ENCODE data around the gene RCAN3. TPM values are rescaled to one million over a fixed set of nuclear protein-coding genes. Genes with fewer than 3 reads are reported as not detected.

Gene RCAN3
- total and polyA plus RNA-seq, 10 of the 15 experiments (the other 5 are each of a cell fraction or from before 2014, with no cell fraction given) = 0.02 to 0.46 (median 0.06) TPM; not detected in 3

- Histone ChIP-seq H3K9me3 (replicated peaks; ENCODE audit: control insufficient read depth, insufficient read depth, low read length) (no peaks in the 10 kb centered on the region), H3K27me3 (replicated peaks in 1 of 2; ENCODE audit: control insufficient read depth in 2 of 2, insufficient read depth in 2 of 2, low read length in 1 of 2) (no peaks in the 10 kb centered on the region), H3K4me3 (no peak overlapping the region), H3K9ac (ENCODE audit: control insufficient read depth, insufficient read depth, low read length) (no peak overlapping the region), H3K36me3 (ENCODE audit: control insufficient read depth in 2 of 2, insufficient read depth in 2 of 2, low read length in 1 of 2) (no peaks in the 10 kb centered on the region), H3K27ac (ENCODE audit: control insufficient read depth, insufficient read depth) (peak overlapping the region; percentile 34), H3K4me1 (ENCODE audit: control insufficient read depth, insufficient read depth, low read length) (peaks cover 12% of the 10 kb centered on the region), H4K20me1 (ENCODE audit: control insufficient read depth, insufficient read depth) (no peaks in the 10 kb centered on the region), H3K4me2 (ENCODE audit: control insufficient read depth, insufficient read depth) (peak overlapping the region; percentile 26), H2AFZ (ENCODE audit: control insufficient read depth, low read depth, low read length) (peak overlapping the region; percentile 52; the same call in 1 of the 2 replicates), H3K79me2 (ENCODE audit: control insufficient read depth, insufficient read depth, low read length) (no peaks in the 10 kb centered on the region)
- ATAC-seq (peak; percentile 77), FAIRE-seq (peak; percentile 77), DNase-seq (ENCODE audit: low read depth, low spot score) (peak; percentile 40)
- no TSS peak for BruUV-seq (replicated peaks)
- ChIA-PET SMC1A (ENCODE audit: uncharacterized antibody, unreplicated experiment) (interaction anchor here (0.7 to 2.1 kb wide), 4 partner anchors 8 to 331 kb away, joined by 3 to 6 read pairs (median 3); no protein-coding TSS in a partner anchor), CTCF (interaction anchor here (0.6 to 1.8 kb wide), 3 partner anchors 88 to 215 kb away, joined by 4 to 7 read pairs (median 4); no protein-coding TSS in a partner anchor), RAD21 (ENCODE audit: unreplicated experiment) (interaction anchor here (0.6 to 1.9 kb wide), 2 partner anchors 66 to 90 kb away, joined by 3 to 4 read pairs; partner anchors contain the start of gene NIPAL3), POLR2A (no interaction called here)
- intact Hi-C loops (cut with micrococcal nuclease; ENCODE audit: unreplicated experiment) (no loop called here), in situ Hi-C loops (cut with MboI) (no loop called here)
- WGBS (ENCODE audit: insufficient coverage, insufficient replicate concordance, low lambda C conversion rate, missing lambda C conversion rate) = 43% methylated on average over 2 of the region's 2 CpGs
- no peak for TF ChIP-seq PAX5 (IDR thresholded peaks at IDR 0.05; ENCODE audit: borderline replicate concordance, low read depth, low read length)
- no peak for TF ChIP-seq RCOR1 (conservative IDR thresholded peaks at IDR 0.05; ENCODE audit: low read depth, low read length)
- TF ChIP-seq ATF7 (IDR thresholded peaks at IDR 0.05; ENCODE audit: low read depth) = peak; percentile 39; the same call in 1 of the 2 replicates
- TF ChIP-seq NBN (IDR thresholded peaks at IDR 0.05) = peak; percentile 19; the same call in 1 of the 2 replicates
- no peak for TF ChIP-seq BCL3 (IDR thresholded peaks at IDR 0.05; ENCODE audit: borderline replicate concordance, insufficient read depth, low read depth, low read length, poor library complexity, severe bottlenecking)
- TF ChIP-seq SMAD5 (IDR thresholded peaks at IDR 0.05; ENCODE audit: low read depth) = no peak
- TF ChIP-seq POU2F2 (IDR thresholded peaks at IDR 0.05; ENCODE audit: borderline replicate concordance, low read depth, low read length) = no peak
- no peak for TF ChIP-seq ZBTB11 (CRISPR knock-in tag; IDR thresholded peaks at IDR 0.05)
- no peak for TF ChIP-seq RBBP5 (conservative IDR thresholded peaks at IDR 0.05)
- TF ChIP-seq CBX3 (IDR thresholded peaks at IDR 0.05; ENCODE audit: borderline replicate concordance, low read depth) = no peak
- TF ChIP-seq CEBPB (IDR thresholded peaks at IDR 0.05; ENCODE audit: borderline replicate concordance in 1 of 2, low read depth in 2 of 2, low read length in 2 of 2) = no peak
- TF ChIP-seq STAT3 (IDR thresholded peaks at IDR 0.05; ENCODE audit: low read depth, low read length) = no peak
- 0 out of 2 replicates have a peak, but pooled peaks have one; percentile 21 for TF ChIP-seq IRF4 (IDR thresholded peaks at IDR 0.05; ENCODE audit: low read depth, low read length)
- no peak for TF ChIP-seq BCLAF1 (IDR thresholded peaks at IDR 0.05)
- TF ChIP-seq BACH1 (IDR thresholded peaks at IDR 0.05; ENCODE audit: borderline replicate concordance) = no peak
- TF ChIP-seq EZH2 (IDR thresholded peaks at IDR 0.05; ENCODE audit: borderline replicate concordance, control insufficient read depth, low read depth, low read length) = no peak
- TF ChIP-seq FOS (IDR thresholded peaks at IDR 0.05; ENCODE audit: borderline replicate concordance, extremely low read depth, insufficient read length) = no peak
- no peak for TF ChIP-seq ZNF622 (IDR thresholded peaks at IDR 0.05)
- TF ChIP-seq EED (IDR thresholded peaks at IDR 0.05; ENCODE audit: low read depth) = peak; percentile 65
Observed at GRCh38 chr1:24481101-24481500, 21.5 kb upstream of the RCAN3 start.

Measured in GM12878 (cell line).